Neural progenitor cell (in vitro differentiated cells): ENCODE data around the gene UBC. TPM values are rescaled to one million over a fixed set of nuclear protein-coding genes. Genes with fewer than 3 reads are reported as not detected.

Experiments used
- DNase-seq: peaks from one replicate; pipeline ENCODE4 v3.0.0-alpha.2; 2016; ENCODE audit warnings: low spot score
- H2AFZ ChIP-seq: fragments of 200-600 bp; sonication (generic); replicated peaks from 2 replicates; pipeline ENCODE4 v1.6.1; 2016; ENCODE audit warnings: antibody characterized with exemption
- H3F3A ChIP-seq: fragments of 200-600 bp; sonication (generic); 2 replicates; pipeline ENCODE4 v1.6.1; 2016; ENCODE audit warnings: antibody characterized with exemption, low read depth
- H3K27ac ChIP-seq: fragments of 200-600 bp; sonication (generic); 2 replicates; pipeline ENCODE4 v1.5.1; 2016; ENCODE audit warnings: mild to moderate bottlenecking
- H3K27me3 ChIP-seq: fragments of 200-600 bp; sonication (generic); 2 replicates; pipeline ENCODE4 v1.6.1; 2016; ENCODE audit warnings: mild to moderate bottlenecking, moderate library complexity
- H3K36me3 ChIP-seq: fragments of 200-600 bp; sonication (generic); 2 replicates; pipeline ENCODE4 v1.5.1; 2016
- H3K4me1 ChIP-seq: fragments of 200-600 bp; sonication (generic); 2 replicates; pipeline ENCODE4 v1.6.1; 2016; ENCODE audit warnings: mixed run types
- H3K4me2 ChIP-seq: fragments of 200-600 bp; sonication (generic); 2 replicates; pipeline ENCODE4 v1.6.1; 2016
- H3K4me3 ChIP-seq: fragments of 200-600 bp; sonication (generic); 2 replicates; pipeline ENCODE4 v1.5.1; 2016
- H3K79me2 ChIP-seq: fragments of 200-600 bp; sonication (generic); 2 replicates; pipeline ENCODE4 v1.6.1; 2016; ENCODE audit warnings: low read depth
- H3K9ac ChIP-seq: fragments of 200-600 bp; sonication (generic); 2 replicates; pipeline ENCODE4 v1.6.1; 2016
- H3K9me3 ChIP-seq: fragments of 200-600 bp; sonication (generic); 2 replicates; pipeline ENCODE4 v1.5.1; 2016; ENCODE audit warnings: low read depth
- H4K20me1 ChIP-seq: fragments of 200-600 bp; sonication (generic); 2 replicates; pipeline ENCODE4 v1.6.1; 2016; ENCODE audit warnings: low read depth
- H3K27ac Mint-ChIP-seq: 3 replicates; pipeline ENCODE4 v1.8.0; 2021; ENCODE audit warnings: mixed read lengths
- H3K27me3 Mint-ChIP-seq: 2 replicates; pipeline ENCODE4 v1.8.0; 2022; ENCODE audit warnings: low read depth, mild to moderate bottlenecking, inconsistent platforms, moderate library complexity, mixed read lengths; ENCODE audit not compliant: insufficient read depth
- H3K36me3 Mint-ChIP-seq: 3 replicates; pipeline ENCODE4 v1.8.0; 2021; ENCODE audit warnings: mixed read lengths
- H3K4me1 Mint-ChIP-seq: 3 replicates; pipeline ENCODE4 v1.8.0; 2021; ENCODE audit warnings: mixed read lengths
- H3K4me3 Mint-ChIP-seq: 3 replicates; pipeline ENCODE4 v1.8.0; 2021; ENCODE audit warnings: mild to moderate bottlenecking, moderate library complexity, mixed read lengths
- H3K9me3 Mint-ChIP-seq: 3 replicates; pipeline ENCODE4 v1.8.0; 2020; ENCODE audit warnings: mixed read lengths
- EZH2 ChIP-seq: fragments of 200-600 bp; sonication (generic); IDR thresholded peaks from 2 replicates; pipeline ENCODE4 v1.6.1; 2017; ENCODE audit warnings: antibody characterized with exemption, mild to moderate bottlenecking, moderate library complexity
- EZH2phosphoT487 ChIP-seq: fragments of 200-600 bp; sonication (generic); IDR thresholded peaks from 2 replicates; pipeline ENCODE4 v1.6.1; 2017; ENCODE audit warnings: antibody characterized with exemption
- total RNA-seq: library from RNA; depleted of rRNA; stranded (reverse); fragments of >200 nt; gene quantifications from 2 replicates; pipeline ENCODE4 v1.2.3, GENCODE V29; 2015; ENCODE audit warnings: low replicate concordance
- TF ChIP-seq, protein P1 (sequence below): fragments of 200-600 bp; sonication (generic); IDR thresholded peaks from 2 replicates; pipeline ENCODE4 v1.5.1; 2017; ENCODE audit warnings: antibody characterized with exemption, mild to moderate bottlenecking

The UBC gene
- total RNA-seq, 1 donor from 2014 or later, result 857 TPM

DNA sequence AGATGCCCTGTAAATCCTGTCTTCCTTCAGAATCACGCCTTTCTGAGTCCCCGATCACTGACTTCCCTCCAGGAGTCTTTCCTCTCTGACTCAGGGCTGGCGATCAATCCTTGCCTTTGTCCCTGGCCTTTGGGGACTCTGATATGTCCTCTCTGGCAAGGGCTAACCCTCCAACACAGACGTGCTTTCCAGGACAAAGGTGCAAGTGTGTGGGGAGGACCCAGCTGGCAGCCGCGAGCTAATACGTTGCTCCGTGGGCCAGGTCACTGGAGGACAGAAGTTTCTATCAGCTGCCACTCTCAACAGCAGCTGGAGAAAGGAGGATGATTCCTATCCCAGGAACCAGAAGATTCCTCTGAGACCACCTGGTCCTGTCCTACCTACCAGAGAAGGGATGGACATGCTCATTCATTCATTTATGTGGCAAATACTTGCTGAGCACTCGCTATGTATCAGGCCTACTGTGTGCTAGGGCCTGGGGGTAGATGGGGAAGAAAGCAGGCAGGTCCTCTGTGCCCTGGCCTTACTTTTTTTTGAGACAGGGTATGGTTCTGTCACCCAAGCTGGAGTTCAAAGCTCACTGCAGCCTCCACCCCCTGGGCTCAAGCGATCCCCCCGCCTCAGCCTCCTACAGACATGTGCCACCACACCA lies 42.3 kb downstream of the UBC start:
- Mint-ChIP-seq H3K4me3 (no peak overlapping the region), H3K36me3 (no peaks in the 10 kb centered on the region), H3K9me3 (no peaks in the 10 kb centered on the region), H3K4me1 (peaks cover 24% of the 10 kb centered on the region), H3K27me3 (peaks cover 6% of the 10 kb centered on the region), H3K27ac (peak overlapping the region; percentile 80)
- peaks cover 21% of the 10 kb centered on the region for H3K4me1 ChIP-seq
- no peaks in the 10 kb centered on the region for H3K9me3 ChIP-seq
- H3K27me3 ChIP-seq, result no peaks in the 10 kb centered on the region
- H3K4me2 ChIP-seq, result peak overlapping the region; percentile 27
- no peak overlapping the region for H3K27ac ChIP-seq
- peak overlapping the region; percentile 76 for H2AFZ ChIP-seq
- peak; percentile 21 for DNase-seq
- peaks cover 8% of the 10 kb centered on the region for H3F3A ChIP-seq
- no peak overlapping the region for H3K4me3 ChIP-seq
- H3K9ac ChIP-seq, result no peak overlapping the region
- no peaks in the 10 kb centered on the region for H3K79me2 ChIP-seq
- no peaks in the 10 kb centered on the region for H4K20me1 ChIP-seq
- H3K36me3 ChIP-seq, result no peaks in the 10 kb centered on the region
- TF ChIP-seq EZH2 (no peak), EZH2phosphoT487 (no peak)
- TF ChIP-seq, protein P1, sequence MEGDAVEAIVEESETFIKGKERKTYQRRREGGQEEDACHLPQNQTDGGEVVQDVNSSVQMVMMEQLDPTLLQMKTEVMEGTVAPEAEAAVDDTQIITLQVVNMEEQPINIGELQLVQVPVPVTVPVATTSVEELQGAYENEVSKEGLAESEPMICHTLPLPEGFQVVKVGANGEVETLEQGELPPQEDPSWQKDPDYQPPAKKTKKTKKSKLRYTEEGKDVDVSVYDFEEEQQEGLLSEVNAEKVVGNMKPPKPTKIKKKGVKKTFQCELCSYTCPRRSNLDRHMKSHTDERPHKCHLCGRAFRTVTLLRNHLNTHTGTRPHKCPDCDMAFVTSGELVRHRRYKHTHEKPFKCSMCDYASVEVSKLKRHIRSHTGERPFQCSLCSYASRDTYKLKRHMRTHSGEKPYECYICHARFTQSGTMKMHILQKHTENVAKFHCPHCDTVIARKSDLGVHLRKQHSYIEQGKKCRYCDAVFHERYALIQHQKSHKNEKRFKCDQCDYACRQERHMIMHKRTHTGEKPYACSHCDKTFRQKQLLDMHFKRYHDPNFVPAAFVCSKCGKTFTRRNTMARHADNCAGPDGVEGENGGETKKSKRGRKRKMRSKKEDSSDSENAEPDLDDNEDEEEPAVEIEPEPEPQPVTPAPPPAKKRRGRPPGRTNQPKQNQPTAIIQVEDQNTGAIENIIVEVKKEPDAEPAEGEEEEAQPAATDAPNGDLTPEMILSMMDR, result no peak

DNA sequence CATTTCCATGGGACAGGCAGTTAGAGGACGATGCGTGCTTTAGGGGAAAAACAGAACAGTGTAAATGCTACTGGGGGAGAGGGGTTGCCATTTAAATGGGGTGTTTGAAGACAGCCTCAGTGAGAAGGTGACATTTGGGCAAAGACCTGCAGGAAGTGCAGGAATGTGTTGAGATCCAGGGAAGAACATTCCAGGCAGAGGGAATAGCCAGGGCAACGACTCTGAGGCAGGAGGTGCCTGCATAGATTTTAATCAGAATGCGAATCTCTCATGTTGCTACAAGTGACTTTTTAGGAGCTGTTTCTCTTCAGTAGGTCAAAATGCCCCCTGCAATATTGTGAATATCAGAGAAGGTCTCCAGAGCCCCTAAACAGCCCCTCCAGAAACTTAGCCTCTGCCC lies 43.2 kb downstream of the UBC start:
- H3K4me3 Mint-ChIP-seq, result no peak overlapping the region
- no peaks in the 10 kb centered on the region for H3K9me3 Mint-ChIP-seq
- Histone ChIP-seq H3K4me2 (peak overlapping the region; percentile 27), H3K79me2 (no peaks in the 10 kb centered on the region), H3K9me3 (no peaks in the 10 kb centered on the region), H2AFZ (peak overlapping the region; percentile 76), H3F3A (peaks cover 8% of the 10 kb centered on the region), H3K9ac (no peak overlapping the region), H3K27me3 (no peaks in the 10 kb centered on the region), H3K27ac (no peak overlapping the region), H3K4me1 (peaks cover 21% of the 10 kb centered on the region), H4K20me1 (no peaks in the 10 kb centered on the region), H3K36me3 (no peaks in the 10 kb centered on the region), H3K4me3 (no peak overlapping the region)
- H3K36me3 Mint-ChIP-seq, result no peaks in the 10 kb centered on the region
- TF ChIP-seq EZH2, result no peak
- no peak for TF ChIP-seq EZH2phosphoT487
- TF ChIP-seq, protein P1, result no peak
- peaks cover 6% of the 10 kb centered on the region for H3K27me3 Mint-ChIP-seq
- H3K27ac Mint-ChIP-seq, result peak overlapping the region; percentile 40
- no peak for DNase-seq
- H3K4me1 Mint-ChIP-seq, result peaks cover 24% of the 10 kb centered on the region

DNA sequence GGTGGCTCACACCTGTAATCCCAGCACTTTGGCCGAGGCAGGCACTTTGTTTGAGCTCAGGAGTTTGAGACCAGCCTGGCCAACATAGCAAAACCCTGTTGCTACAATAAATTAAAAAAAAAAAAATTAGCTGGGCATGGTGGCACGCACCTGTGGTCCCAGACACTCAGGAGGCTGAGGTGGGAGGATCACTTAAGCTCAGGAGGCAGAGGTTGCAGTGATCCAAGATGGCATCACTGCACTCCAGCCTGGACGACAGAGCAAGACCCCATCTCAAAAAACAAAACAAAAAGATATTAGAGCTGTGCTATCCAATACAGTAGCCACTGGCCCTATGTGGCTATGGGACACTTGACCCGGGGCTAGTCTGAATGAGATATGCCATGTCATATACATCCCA lies 43.9 kb downstream of the UBC start:
- H2AFZ ChIP-seq, result no peak overlapping the region
- no peaks in the 10 kb centered on the region for H3K27me3 ChIP-seq
- no peak overlapping the region for H3K4me2 ChIP-seq
- H3K4me1 ChIP-seq, result peaks cover 21% of the 10 kb centered on the region
- no peak for DNase-seq
- Mint-ChIP-seq H3K36me3 (no peaks in the 10 kb centered on the region), H3K4me3 (no peak overlapping the region), H3K9me3 (no peaks in the 10 kb centered on the region), H3K27me3 (peaks cover 6% of the 10 kb centered on the region), H3K4me1 (peaks cover 24% of the 10 kb centered on the region), H3K27ac (no peak overlapping the region)
- no peak for TF ChIP-seq EZH2phosphoT487
- no peak for TF ChIP-seq EZH2
- TF ChIP-seq, protein P1, result no peak
- H3K27ac ChIP-seq, result no peak overlapping the region
- no peaks in the 10 kb centered on the region for H3K36me3 ChIP-seq
- H3K9ac ChIP-seq, result no peak overlapping the region
- no peaks in the 10 kb centered on the region for H3K9me3 ChIP-seq
- no peak overlapping the region for H3K4me3 ChIP-seq
- no peaks in the 10 kb centered on the region for H3K79me2 ChIP-seq
- peaks cover 8% of the 10 kb centered on the region for H3F3A ChIP-seq
- H4K20me1 ChIP-seq, result no peaks in the 10 kb centered on the region
